Prostate gland (tissue), 2 donors: Measurements from ENCODE around the gene KIF21B.

Experiments used
- POLR2A ChIP-seq: fragments of 450-650 bp; IDR thresholded peaks from one replicate; pipeline ENCODE4 v1.6.1; 2016; ENCODE audit warnings: antibody characterized with exemption, mild to moderate bottlenecking
- POLR2AphosphoS5 ChIP-seq: sonication (generic); formaldehyde crosslinking; IDR thresholded peaks from one replicate; pipeline ENCODE4 v1.6.1; 2017; ENCODE audit warnings: antibody characterized with exemption
- TF ChIP-seq, protein P1 (sequence below), 4 experiments: fragments of 200-600 bp in 2 of 4; fragments of 450-650 bp in 2 of 4; sonication (generic) in 2 of 4; IDR thresholded peaks; 1 replicate in 3 of 4; 2 replicates in 1 of 4; pipeline ENCODE4 v1.5.1; 2016 to 2019; ENCODE audit warnings: antibody characterized with exemption in 4 of 4, mild to moderate bottlenecking in 2 of 4, moderate library complexity in 2 of 4

DNA sequence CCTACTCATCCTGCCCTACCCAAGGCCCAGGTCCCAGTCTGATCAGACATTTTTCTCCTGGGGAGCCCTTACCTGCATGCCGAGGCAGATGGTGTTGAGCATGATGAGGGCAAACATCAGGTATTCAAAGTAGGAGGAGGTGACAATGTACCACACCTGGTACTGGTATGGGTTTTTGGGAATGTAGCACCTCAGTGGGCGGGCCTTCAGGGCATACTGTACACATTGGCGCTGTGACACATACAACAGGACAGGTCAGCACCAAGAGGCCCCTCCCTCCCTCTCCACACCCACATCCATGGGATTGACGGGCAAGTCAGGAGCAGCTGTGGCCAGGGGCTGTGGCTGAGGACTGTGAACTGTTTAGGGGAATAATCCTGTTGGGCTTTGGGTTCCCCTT, 37.1 kb upstream of the KIF21B start:
- TF ChIP-seq POLR2AphosphoS5 (no peak), POLR2A (no peak)
- TF ChIP-seq, protein P1, sequence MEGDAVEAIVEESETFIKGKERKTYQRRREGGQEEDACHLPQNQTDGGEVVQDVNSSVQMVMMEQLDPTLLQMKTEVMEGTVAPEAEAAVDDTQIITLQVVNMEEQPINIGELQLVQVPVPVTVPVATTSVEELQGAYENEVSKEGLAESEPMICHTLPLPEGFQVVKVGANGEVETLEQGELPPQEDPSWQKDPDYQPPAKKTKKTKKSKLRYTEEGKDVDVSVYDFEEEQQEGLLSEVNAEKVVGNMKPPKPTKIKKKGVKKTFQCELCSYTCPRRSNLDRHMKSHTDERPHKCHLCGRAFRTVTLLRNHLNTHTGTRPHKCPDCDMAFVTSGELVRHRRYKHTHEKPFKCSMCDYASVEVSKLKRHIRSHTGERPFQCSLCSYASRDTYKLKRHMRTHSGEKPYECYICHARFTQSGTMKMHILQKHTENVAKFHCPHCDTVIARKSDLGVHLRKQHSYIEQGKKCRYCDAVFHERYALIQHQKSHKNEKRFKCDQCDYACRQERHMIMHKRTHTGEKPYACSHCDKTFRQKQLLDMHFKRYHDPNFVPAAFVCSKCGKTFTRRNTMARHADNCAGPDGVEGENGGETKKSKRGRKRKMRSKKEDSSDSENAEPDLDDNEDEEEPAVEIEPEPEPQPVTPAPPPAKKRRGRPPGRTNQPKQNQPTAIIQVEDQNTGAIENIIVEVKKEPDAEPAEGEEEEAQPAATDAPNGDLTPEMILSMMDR (IDR thresholded peaks at IDR 0.05), result no peak
